Activated naive CD8-positive, alpha-beta T cell treated with anti-CD3 and anti-CD28 coated beads for 36 hours (primary cell): ENCODE results near the gene KIAA0513. TPM values are rescaled to one million over a fixed set of nuclear protein-coding genes. Genes with fewer than 3 reads are reported as not detected.

Experiments
- DNase-seq: peaks from one replicate; pipeline ENCODE4 v3.0.0; 2021
- H3K27ac Mint-ChIP-seq: one replicate; pipeline ENCODE4 v1.8.0; 2022; ENCODE audit warnings: mild to moderate bottlenecking, moderate library complexity, mixed read lengths
- H3K27me3 Mint-ChIP-seq: one replicate; pipeline ENCODE4 v1.8.0; 2022; ENCODE audit warnings: mild to moderate bottlenecking, mixed read lengths
- H3K36me3 Mint-ChIP-seq: one replicate; pipeline ENCODE4 v1.8.0; 2021; ENCODE audit warnings: mild to moderate bottlenecking, mixed read lengths
- H3K4me1 Mint-ChIP-seq: one replicate; pipeline ENCODE4 v1.8.0; 2021; ENCODE audit warnings: mixed read lengths
- H3K4me3 Mint-ChIP-seq: one replicate; pipeline ENCODE4 v1.8.0; 2022; ENCODE audit warnings: mild to moderate bottlenecking, moderate library complexity, mixed read lengths
- H3K9me3 Mint-ChIP-seq: one replicate; pipeline ENCODE4 v1.8.0; 2022; ENCODE audit warnings: mixed read lengths
- total RNA-seq, 2 experiments: library from RNA; stranded (reverse); gene quantifications; one replicate each; pipeline ENCODE4 v1.2.3, GENCODE V29; 2021

Gene KIAA0513
- total RNA-seq, 2 experiments from 2014 or later, result 2.4 to 3.3 TPM

DNA sequence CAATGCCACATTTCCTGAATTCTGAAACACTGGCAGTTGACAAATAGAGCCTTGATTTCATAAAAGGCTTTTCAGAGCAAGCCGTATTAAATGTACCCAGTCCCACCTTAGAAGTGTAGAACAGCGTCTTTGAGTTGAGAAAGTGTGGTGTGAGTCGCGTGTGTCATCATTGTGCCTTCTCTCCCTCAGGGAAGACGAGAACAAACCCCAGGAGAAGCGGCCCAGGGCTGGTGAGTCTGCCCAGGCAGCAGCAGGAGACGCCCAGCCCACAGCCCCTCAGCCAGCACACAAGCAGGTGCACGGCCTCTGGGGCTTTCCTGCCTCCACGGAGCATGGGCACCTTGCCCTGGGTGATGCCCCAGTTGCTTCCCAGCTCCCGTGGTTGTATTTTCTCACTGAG, 50.6 kb downstream of the KIAA0513 start:
- no peaks in the 10 kb centered on the region for H3K36me3 Mint-ChIP-seq
- peaks cover 3% of the 10 kb centered on the region for H3K4me1 Mint-ChIP-seq
- H3K27me3 Mint-ChIP-seq, result no peaks in the 10 kb centered on the region
- H3K4me3 Mint-ChIP-seq, result no peak overlapping the region
- no peak overlapping the region for H3K27ac Mint-ChIP-seq
- H3K9me3 Mint-ChIP-seq, result no peaks in the 10 kb centered on the region
- no peak for DNase-seq

- DNase-seq, result no peak
- Mint-ChIP-seq H3K4me1 (peaks cover 8% of the 10 kb centered on the region), H3K27me3 (no peaks in the 10 kb centered on the region), H3K9me3 (no peaks in the 10 kb centered on the region), H3K27ac (no peak overlapping the region), H3K36me3 (no peaks in the 10 kb centered on the region), H3K4me3 (no peak overlapping the region)
Observed at GRCh38 chr16:85078952-85079351, 51.4 kb downstream of the KIAA0513 start.

DNA sequence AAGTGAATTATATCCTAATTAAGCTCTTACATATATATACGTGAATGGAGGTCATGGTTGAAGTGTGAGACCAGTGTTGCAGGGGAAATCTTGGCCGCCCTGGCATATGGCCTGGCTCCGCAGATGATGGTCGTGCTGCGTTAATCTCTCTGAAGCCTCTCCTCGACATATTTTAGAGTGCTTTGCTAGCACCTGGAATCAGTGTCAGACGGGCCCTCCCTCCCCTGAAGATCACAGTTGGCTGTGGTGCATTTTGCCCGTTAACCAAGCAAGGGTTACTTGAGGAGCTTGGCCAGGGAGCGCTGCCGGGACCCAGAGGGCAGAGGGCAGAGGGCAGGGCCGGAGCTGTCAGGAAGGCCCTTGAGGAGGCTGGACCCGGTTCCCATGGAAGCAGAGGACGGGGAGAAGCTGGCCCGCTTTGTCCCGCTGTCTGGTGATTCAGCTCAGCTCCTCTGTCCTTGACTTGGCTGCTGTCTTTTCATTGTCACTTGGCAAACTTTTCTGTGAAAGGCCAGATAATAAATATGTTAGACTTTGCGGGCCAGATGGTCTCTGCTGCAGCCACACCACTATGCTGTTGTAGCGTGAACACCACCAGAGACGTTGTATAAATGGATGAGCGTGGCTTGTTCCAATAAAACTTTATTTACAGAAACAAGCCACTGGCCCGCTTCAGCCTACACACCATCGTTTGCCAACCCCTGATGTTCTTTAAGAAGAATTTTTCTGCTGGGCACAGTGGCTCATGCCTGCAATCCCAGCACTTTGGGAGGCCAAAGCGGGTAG, 52.4 kb downstream of the KIAA0513 start:
- DNase-seq, result no peak
- no peaks in the 10 kb centered on the region for H3K27me3 Mint-ChIP-seq
- no peak overlapping the region for H3K4me3 Mint-ChIP-seq
- H3K4me1 Mint-ChIP-seq, result peaks cover 8% of the 10 kb centered on the region
- H3K9me3 Mint-ChIP-seq, result no peaks in the 10 kb centered on the region
- H3K36me3 Mint-ChIP-seq, result no peaks in the 10 kb centered on the region
- no peak overlapping the region for H3K27ac Mint-ChIP-seq

DNA sequence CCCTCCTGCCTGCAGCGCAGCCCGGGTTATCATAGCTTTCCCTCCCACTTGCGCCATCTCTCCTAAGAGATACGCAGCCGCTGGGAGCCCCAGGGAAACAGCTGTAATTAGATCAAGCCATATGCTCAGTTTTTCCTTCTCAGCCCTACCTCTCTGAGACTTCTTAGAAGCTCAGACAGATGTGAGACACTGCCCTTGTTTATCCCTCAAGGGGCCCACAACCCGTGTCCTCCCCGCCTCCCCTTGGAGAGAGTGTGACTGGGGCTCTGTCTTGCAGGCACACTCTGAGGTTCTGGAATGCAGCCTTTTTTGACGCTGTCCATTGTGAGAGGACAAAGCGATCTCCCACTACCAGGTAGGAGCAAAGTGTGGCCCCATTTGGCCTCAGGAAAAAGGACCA, 53.4 kb downstream of the KIAA0513 start:
- H3K4me3 Mint-ChIP-seq, result no peak overlapping the region
- peaks cover 8% of the 10 kb centered on the region for H3K4me1 Mint-ChIP-seq
- no peaks in the 10 kb centered on the region for H3K9me3 Mint-ChIP-seq
- no peak for DNase-seq
- no peaks in the 10 kb centered on the region for H3K36me3 Mint-ChIP-seq
- no peak overlapping the region for H3K27ac Mint-ChIP-seq
- H3K27me3 Mint-ChIP-seq, result no peaks in the 10 kb centered on the region

- H3K9me3 Mint-ChIP-seq, result no peaks in the 10 kb centered on the region
- H3K36me3 Mint-ChIP-seq, result no peaks in the 10 kb centered on the region
Observed at GRCh38 chr16:85081765-85082164, 54.2 kb downstream of the KIAA0513 start.

DNA sequence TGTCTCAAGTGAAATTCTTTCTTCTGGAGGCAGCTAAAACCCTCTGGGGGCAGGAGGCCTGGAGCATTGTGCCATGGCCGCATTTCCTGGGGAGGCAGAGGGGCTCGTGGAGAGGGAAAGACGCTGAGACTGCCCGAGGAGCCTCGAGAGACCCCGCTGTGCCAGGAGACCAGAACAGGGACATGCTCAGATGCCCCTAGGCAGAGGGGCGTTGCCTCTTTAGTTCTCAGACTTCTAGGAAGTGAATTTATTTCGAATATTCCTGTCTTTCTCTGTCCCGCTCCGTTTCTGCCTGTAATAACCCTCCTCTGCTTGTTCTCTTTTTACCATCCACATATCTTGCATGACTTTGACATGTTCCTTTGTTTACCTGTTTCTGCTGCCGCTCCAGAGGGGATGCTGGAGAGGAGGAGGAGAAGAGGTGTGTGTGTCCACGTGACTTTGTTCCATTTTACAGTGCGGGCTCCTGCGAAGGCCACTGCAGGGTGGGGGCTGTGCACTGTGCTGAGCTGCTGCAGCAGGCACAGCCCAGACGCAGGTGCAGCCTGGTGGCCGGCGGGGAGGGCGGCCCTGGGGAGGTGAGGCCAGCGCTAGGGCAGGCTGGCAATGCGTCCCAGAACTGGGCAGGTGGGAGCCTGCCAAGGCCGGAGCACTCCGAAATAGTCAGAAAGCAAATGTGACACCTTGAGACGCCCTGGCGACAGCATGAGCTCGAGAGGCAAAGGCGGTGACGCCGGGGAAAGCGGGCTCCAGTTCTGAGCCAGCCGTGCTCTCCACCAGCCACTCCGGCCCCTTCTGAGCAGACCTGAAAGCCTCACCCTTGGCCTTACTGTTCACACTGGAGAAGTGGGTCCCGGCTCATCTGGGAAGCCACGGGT, 54.8 kb downstream of the KIAA0513 start:
- Mint-ChIP-seq H3K27ac (no peak overlapping the region), H3K9me3 (no peaks in the 10 kb centered on the region), H3K4me3 (no peak overlapping the region), H3K27me3 (no peaks in the 10 kb centered on the region), H3K36me3 (no peaks in the 10 kb centered on the region), H3K4me1 (peaks cover 8% of the 10 kb centered on the region)
- DNase-seq, result no peak

More at GRCh38 chr16:85081765-85082164, 54.2 kb downstream of the KIAA0513 start:
- DNase-seq, result no peak
- Mint-ChIP-seq H3K4me1 (peaks cover 8% of the 10 kb centered on the region), H3K27ac (no peak overlapping the region), H3K27me3 (no peaks in the 10 kb centered on the region), H3K4me3 (no peak overlapping the region)

- Mint-ChIP-seq H3K27me3 (no peaks in the 10 kb centered on the region), H3K4me1 (peaks cover 8% of the 10 kb centered on the region), H3K27ac (no peak overlapping the region), H3K36me3 (no peaks in the 10 kb centered on the region), H3K4me3 (no peak overlapping the region), H3K9me3 (no peaks in the 10 kb centered on the region)
- no peak for DNase-seq
Observed at GRCh38 chr16:85083051-85083639, 55.5 kb downstream of the KIAA0513 start.

DNA sequence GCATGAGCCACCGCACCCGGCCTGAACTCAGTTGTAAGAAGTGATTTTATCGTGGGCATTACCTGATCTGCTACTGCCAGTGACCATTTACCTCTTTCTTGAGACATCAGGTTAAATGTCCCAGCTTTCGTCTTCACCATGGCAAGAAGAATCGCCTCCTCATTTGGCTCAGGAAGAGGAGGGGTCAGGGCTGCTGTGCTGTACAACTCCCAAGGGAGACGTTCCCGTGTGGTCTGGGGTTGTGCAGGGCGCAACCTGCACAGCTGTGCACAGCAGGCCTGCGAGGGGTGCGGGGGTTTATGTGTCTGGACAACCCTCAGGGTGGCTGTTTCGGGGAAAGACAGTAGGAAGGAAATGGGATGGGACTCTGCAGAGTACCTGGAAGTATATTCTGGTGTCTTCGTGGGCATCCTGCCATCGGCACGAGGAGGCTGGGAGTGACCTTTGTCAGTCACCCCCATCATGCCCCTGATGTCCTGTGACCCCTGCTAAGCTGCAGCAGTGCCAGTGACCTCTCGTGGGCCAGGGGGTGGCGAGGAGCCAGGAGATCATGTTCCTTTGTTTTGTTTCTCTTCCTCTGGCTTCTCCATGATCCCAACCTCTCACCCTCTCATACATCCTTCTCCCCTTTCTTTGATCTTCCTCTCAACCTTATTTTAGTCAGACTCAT, 57.4 kb downstream of the KIAA0513 start:
- Mint-ChIP-seq H3K4me1 (peaks cover 8% of the 10 kb centered on the region), H3K9me3 (no peaks in the 10 kb centered on the region), H3K27me3 (no peaks in the 10 kb centered on the region), H3K4me3 (no peak overlapping the region), H3K27ac (no peak overlapping the region), H3K36me3 (no peaks in the 10 kb centered on the region)
- DNase-seq, result no peak

DNA sequence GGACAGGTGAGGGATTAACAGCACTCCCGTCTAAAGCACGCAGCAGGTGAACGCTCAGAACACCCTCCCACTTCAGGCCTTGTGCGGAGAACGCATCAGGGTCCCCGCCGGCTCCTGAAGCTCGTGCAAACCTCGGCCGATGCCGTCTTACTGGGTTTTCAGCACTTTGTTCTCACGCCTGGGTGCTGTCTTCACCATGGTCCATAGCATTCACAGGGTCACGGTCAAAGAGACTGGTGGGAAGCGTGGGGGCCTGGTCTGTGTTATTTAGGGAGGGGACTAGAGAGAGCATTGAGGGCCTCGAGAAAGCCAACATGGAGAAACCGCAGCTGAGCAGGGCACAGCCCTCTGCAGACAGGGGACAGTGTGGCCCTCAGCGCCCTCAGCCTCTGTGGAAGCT, 58.1 kb downstream of the KIAA0513 start:
- Mint-ChIP-seq H3K27ac (no peak overlapping the region), H3K36me3 (no peaks in the 10 kb centered on the region), H3K27me3 (no peaks in the 10 kb centered on the region), H3K4me1 (peaks cover 8% of the 10 kb centered on the region), H3K9me3 (no peaks in the 10 kb centered on the region), H3K4me3 (no peak overlapping the region)
- no peak for DNase-seq

GRCh38 chr16:85086347-85087291, 59.0 kb downstream of the KIAA0513 start:
- DNase-seq, result peak; percentile 80
- Mint-ChIP-seq H3K9me3 (no peaks in the 10 kb centered on the region), H3K36me3 (no peaks in the 10 kb centered on the region), H3K27ac (no peak overlapping the region), H3K4me1 (peaks cover 13% of the 10 kb centered on the region), H3K27me3 (no peaks in the 10 kb centered on the region), H3K4me3 (no peak overlapping the region)

DNA sequence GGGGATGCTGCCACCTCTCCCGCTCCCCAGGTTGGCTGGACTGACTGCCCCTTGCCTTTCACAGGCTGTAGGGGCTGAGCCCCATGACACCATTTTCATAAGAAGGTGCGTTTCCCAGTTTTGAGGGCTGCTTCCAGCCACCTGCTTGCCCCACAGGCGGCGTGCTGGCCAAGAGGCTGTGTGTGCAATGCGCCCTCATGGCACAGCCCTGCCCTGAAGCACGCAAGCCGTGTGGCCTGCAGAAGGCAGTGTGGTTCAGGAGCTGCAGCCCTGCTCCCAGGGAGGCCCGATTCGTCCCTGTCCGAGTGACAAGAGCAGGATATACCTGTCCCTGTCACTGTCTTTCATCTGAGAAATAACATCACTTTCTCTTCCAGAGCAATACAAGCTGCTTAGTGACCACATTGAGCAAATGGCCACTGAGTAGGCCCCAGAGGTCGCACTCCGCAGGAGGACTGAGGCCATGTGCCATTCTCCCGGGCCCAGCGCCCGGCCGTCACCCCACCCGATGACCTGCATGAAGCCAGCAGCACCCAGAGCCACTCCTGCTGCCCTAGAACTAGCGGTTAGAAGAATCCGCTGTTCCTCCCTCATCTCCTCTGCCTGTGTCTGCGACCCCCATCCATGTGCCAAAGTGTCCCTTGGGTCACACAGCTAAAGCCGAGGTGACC, 60.4 kb downstream of the KIAA0513 start:
- no peak overlapping the region for H3K27ac Mint-ChIP-seq
- H3K4me3 Mint-ChIP-seq, result no peak overlapping the region
- H3K4me1 Mint-ChIP-seq, result peaks cover 11% of the 10 kb centered on the region
- no peaks in the 10 kb centered on the region for H3K27me3 Mint-ChIP-seq
- no peaks in the 10 kb centered on the region for H3K36me3 Mint-ChIP-seq
- no peak for DNase-seq
- H3K9me3 Mint-ChIP-seq, result no peaks in the 10 kb centered on the region

GRCh38 chr16:85088570-85089199, 61.1 kb downstream of the KIAA0513 start:
- no peaks in the 10 kb centered on the region for H3K9me3 Mint-ChIP-seq
- no peaks in the 10 kb centered on the region for H3K27me3 Mint-ChIP-seq
- H3K4me3 Mint-ChIP-seq, result no peak overlapping the region
- DNase-seq, result no peak
- H3K36me3 Mint-ChIP-seq, result no peaks in the 10 kb centered on the region
- no peak overlapping the region for H3K27ac Mint-ChIP-seq
- peaks cover 5% of the 10 kb centered on the region for H3K4me1 Mint-ChIP-seq

DNA sequence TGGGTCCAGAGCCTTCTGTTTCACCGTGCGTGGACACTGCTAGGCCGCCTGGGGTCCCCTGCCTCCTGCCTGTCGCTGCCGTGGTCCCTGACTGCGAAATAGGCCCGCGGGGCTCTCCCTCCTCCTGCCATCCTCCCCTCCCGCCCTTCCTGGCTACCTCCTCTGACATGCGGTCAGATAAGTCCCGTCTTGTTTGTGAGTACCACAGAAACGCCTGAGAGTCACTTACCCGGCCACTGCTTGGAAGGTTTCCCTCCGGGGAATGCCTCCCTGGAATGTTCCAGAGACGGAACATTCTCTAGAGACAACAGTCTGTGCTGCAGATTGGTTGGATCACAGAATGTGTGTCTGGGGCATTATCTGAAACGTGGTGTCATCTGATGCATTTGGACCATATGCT, 61.9 kb downstream of the KIAA0513 start:
- H3K4me3 Mint-ChIP-seq, result no peak overlapping the region
- no peaks in the 10 kb centered on the region for H3K9me3 Mint-ChIP-seq
- H3K36me3 Mint-ChIP-seq, result no peaks in the 10 kb centered on the region
- H3K4me1 Mint-ChIP-seq, result peaks cover 5% of the 10 kb centered on the region
- H3K27ac Mint-ChIP-seq, result no peak overlapping the region
- no peak for DNase-seq
- H3K27me3 Mint-ChIP-seq, result no peaks in the 10 kb centered on the region
